Endothelial cell of umbilical vein (primary cell): ENCODE measurements around the gene CCDC187. TPM values are rescaled to one million over a fixed set of nuclear protein-coding genes. Genes with fewer than 3 reads are reported as not detected.

Experiments used
- BruUV-seq: library from RNA; stranded (reverse); fragments of 400-500 nt; replicated peaks from 2 replicates; lab custom pipeline; 2021; lab: Mats Ljungman, UMichigan
- CTCF ChIA-PET: fragments of 300-600, 350-600 bp; sonication (Branson Sonifier 250); formaldehyde crosslinking; loops from one replicate; lab custom pipeline; 2021; ENCODE audit warnings: antibody characterized with exemption, inconsistent platforms; lab: Charles Lee
- POLR2A ChIA-PET: fragments of 300-600, 350-600 bp; sonication (Branson Sonifier 250); formaldehyde crosslinking; loops from one replicate; lab custom pipeline; 2021; ENCODE audit warnings: antibody characterized with exemption, inconsistent platforms; lab: Charles Lee
- DNase-seq: peaks from one replicate; pipeline ENCODE4 v3.0.0-alpha.2; 2011; ENCODE audit warnings: low read depth, low spot score
- FAIRE-seq: peaks from 2 replicates; lab custom pipeline; 2011; peaks lifted over from hg19 to GRCh38; lab: Jason Lieb, UNC
- H2AFZ ChIP-seq: 2 replicates; pipeline ENCODE4 v1.6.0; 2012; ENCODE audit warnings: low read depth, low read length, control low read depth, inconsistent platforms
- H3K27ac ChIP-seq: 2 replicates; pipeline ENCODE4 v1.5.1; 2011; ENCODE audit warnings: low read depth, mild to moderate bottlenecking, control low read depth, low read length, moderate library complexity; ENCODE audit not compliant: insufficient read depth
- H3K27me3 ChIP-seq, 2 experiments: 2 replicates each; pipeline versions ENCODE4 v1.6.0 to v1.6.1; 2011; ENCODE audit warnings: low read length in 2 of 2, mixed read lengths in 1 of 2; ENCODE audit not compliant: control insufficient read depth in 2 of 2, insufficient read depth in 2 of 2
- H3K36me3 ChIP-seq, 2 experiments: 2 replicates in 1 of 2; 3 replicates in 1 of 2; pipeline ENCODE4 v1.5.1; 2011; ENCODE audit warnings: low read length in 2 of 2, mild to moderate bottlenecking in 1 of 2, moderate library complexity in 1 of 2; ENCODE audit not compliant: control insufficient read depth in 2 of 2, insufficient read depth in 2 of 2; ENCODE audit errors: extremely low read depth in 1 of 2
- H3K4me1 ChIP-seq: 3 replicates; pipeline ENCODE4 v1.5.1; 2011; ENCODE audit warnings: mild to moderate bottlenecking, low read length; ENCODE audit not compliant: control insufficient read depth, insufficient read depth; ENCODE audit errors: extremely low read depth
- H3K4me2 ChIP-seq: 2 replicates; pipeline ENCODE4 v1.6.1; 2011; ENCODE audit warnings: low read length, control low read depth, mixed read lengths; ENCODE audit not compliant: insufficient read depth
- H3K4me3 ChIP-seq, 3 experiments: fragments of 200-600 bp in 1 of 3; sonication (generic), shearing (Covaris generic) in 1 of 3; replicated peaks in 1 of 3; 2 replicates each; pipeline ENCODE4 v1.5.1; 2011 to 2016; ENCODE audit warnings: control low read depth in 3 of 3, low read length in 3 of 3, mild to moderate bottlenecking in 2 of 3, inconsistent platforms in 1 of 3, low read depth in 1 of 3, moderate library complexity in 1 of 3; ENCODE audit not compliant: insufficient read depth in 1 of 3
- H3K79me2 ChIP-seq: 2 replicates; pipeline ENCODE4 v1.6.0; 2012; ENCODE audit warnings: low read length, inconsistent platforms; ENCODE audit not compliant: control insufficient read depth, insufficient read depth
- H3K9ac ChIP-seq: replicated peaks from 2 replicates; pipeline ENCODE3; 2011; ENCODE audit warnings: low read length, control low read depth; ENCODE audit not compliant: insufficient read depth; ENCODE audit errors: extremely low read depth
- H3K9me1 ChIP-seq: replicated peaks from 3 replicates; pipeline ENCODE4 v1.6.0; 2011; ENCODE audit warnings: mild to moderate bottlenecking, low read length; ENCODE audit not compliant: control insufficient read depth, insufficient read depth; ENCODE audit errors: extremely low read depth
- H3K9me3 ChIP-seq: replicated peaks from 2 replicates; pipeline ENCODE4 v1.5.1; 2012; ENCODE audit warnings: low read length, inconsistent platforms; ENCODE audit not compliant: control insufficient read depth, insufficient read depth
- H4K20me1 ChIP-seq: replicated peaks from 2 replicates; pipeline ENCODE3; 2011; ENCODE audit warnings: mild to moderate bottlenecking, low read length; ENCODE audit not compliant: control insufficient read depth, insufficient read depth; ENCODE audit errors: extremely low read depth
- EZH2 ChIP-seq: IDR thresholded peaks from 2 replicates; pipeline ENCODE4 v1.6.1; 2012; ENCODE audit warnings: borderline replicate concordance, low read depth, mild to moderate bottlenecking, moderate library complexity, low read length, inconsistent platforms; ENCODE audit not compliant: severe bottlenecking
- FOS ChIP-seq: IDR thresholded peaks from 2 replicates; pipeline ENCODE4 v1.6.1; 2011; ENCODE audit warnings: mild to moderate bottlenecking, low read length, moderate library complexity, borderline replicate concordance; ENCODE audit not compliant: insufficient read depth
- GATA2 ChIP-seq: IDR thresholded peaks from 2 replicates; pipeline ENCODE4 v1.7.0; 2011; ENCODE audit warnings: low read depth, mild to moderate bottlenecking, moderate library complexity, mixed read lengths, low read length; ENCODE audit not compliant: insufficient read length, insufficient read depth
- JUN ChIP-seq: IDR thresholded peaks from 2 replicates; pipeline ENCODE4 v1.6.1; 2011; ENCODE audit warnings: borderline replicate concordance, low read depth; ENCODE audit not compliant: insufficient read length, insufficient read depth
- MYC ChIP-seq: IDR thresholded peaks from one replicate; pipeline ENCODE4 v1.6.1; 2011; ENCODE audit warnings: mild to moderate bottlenecking, low read depth, low read length
- POLR2A ChIP-seq: IDR thresholded peaks from 2 replicates; pipeline ENCODE4 v1.6.1; 2012; ENCODE audit warnings: low read depth, mild to moderate bottlenecking, control low read depth, low read length
- POLR2AphosphoS5 ChIP-seq: IDR thresholded peaks from 2 replicates; pipeline ENCODE4 v1.6.1; 2012; ENCODE audit warnings: low read depth, mild to moderate bottlenecking, control low read depth, low read length, moderate library complexity; ENCODE audit not compliant: insufficient read depth
- dilution Hi-C: fragments of 300-500 bp; cut with MboI; formaldehyde crosslinking; loops from one replicate; pipeline ENCODE4 v1.15.0; 2019; ENCODE audit warnings: low sequenced_read_pairs; ENCODE audit not compliant: extremely low pct_ligation_motif_present
- intact Hi-C: fragments of 100-400 bp; cut with micrococcal nuclease; formaldehyde crosslinking; loops from one replicate; pipeline ENCODE4 v1.10.0; 2022
- polyA plus RNA-seq, 4 experiments: library from polyadenylated mRNA; depleted of rRNA in 3 of 4; stranded (reverse) in 3 of 4; unstranded in 1 of 4; fragments of >200 nt; gene quantifications; 2 replicates each; pipeline versions ENCODE4 v1.2.1 to v1.2.3, GENCODE V29; 2011 to 2012; ENCODE audit warnings: missing spikeins in 1 of 4
- total RNA-seq: library from RNA; stranded (reverse); gene quantifications from 2 replicates; pipeline ENCODE4 v1.2.3, GENCODE V29; 2021
- TF ChIP-seq, protein P1 (sequence below): IDR thresholded peaks from 2 replicates; pipeline ENCODE4 v1.6.1; 2011; ENCODE audit not compliant: insufficient read depth, insufficient read length
- TF ChIP-seq, protein P2 (sequence below), 2 donors: IDR thresholded peaks; 1 replicate in 1 of 2; 2 replicates in 1 of 2; pipeline ENCODE4 v1.5.1; 2011; ENCODE audit warnings: low read length in 2 of 2, mild to moderate bottlenecking in 2 of 2, moderate library complexity in 2 of 2, control low read depth in 1 of 2, inconsistent platforms in 1 of 2, low read depth in 1 of 2; ENCODE audit not compliant: insufficient read depth in 1 of 2; ENCODE audit errors: extremely low read depth in 1 of 2

Gene CCDC187
- total and polyA plus RNA-seq, 2 donors (not counting 3 experiments of a cell fraction or from before 2014, with no cell fraction given), result not detected

DNA sequence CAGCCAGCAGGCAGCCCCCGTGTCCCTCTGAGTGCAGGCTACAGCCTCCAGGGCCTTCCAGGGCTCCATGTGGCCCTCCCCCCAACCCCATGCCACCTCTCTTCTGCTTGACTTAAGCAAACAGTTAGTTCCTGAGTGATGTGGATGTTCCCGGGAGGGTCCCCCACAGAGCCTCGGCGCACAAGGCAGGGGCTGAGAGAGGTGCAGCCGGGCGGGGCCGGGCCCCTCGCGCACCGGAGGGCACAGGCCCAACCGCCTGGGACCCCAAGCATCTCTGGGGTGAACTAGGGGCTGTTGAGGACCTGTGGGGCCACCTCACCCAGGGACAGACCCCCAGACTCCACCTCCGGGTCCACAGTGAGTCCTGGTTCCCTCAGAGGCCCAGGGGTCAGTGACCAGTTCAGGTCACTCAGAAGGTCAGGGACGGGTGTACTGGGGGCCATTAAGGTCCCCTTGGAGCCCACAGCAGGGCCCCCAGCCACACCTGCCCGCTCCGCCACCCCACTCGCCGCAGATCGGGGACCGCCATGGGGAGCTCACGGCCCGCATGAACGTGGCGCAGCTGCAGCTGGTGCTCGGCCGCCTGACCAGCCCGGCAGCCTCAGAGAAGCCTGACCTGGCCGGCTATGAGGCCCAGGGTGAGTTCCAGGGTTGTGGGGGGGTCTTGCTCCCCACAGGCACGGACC is 36.6 kb upstream of the CCDC187 start:
- Histone ChIP-seq H4K20me1 (no peaks in the 10 kb centered on the region), H3K36me3 (peaks cover 5 to 25% of the 10 kb centered on the region in 2 experiments), H3K9ac (no peak overlapping the region), H3K9me1 (no peaks in the 10 kb centered on the region), H3K4me3 (no peak overlapping the region), H3K4me2 (no peak overlapping the region), H3K9me3 (no peaks in the 10 kb centered on the region), H3K4me1 (peaks cover 8% of the 10 kb centered on the region), H3K27ac (no peak overlapping the region), H3K79me2 (no peaks in the 10 kb centered on the region), H3K27me3 (no peaks in the 10 kb centered on the region), H2AFZ (no peak overlapping the region)
- ChIA-PET POLR2A (no interaction called here), CTCF (interaction anchor here (1.0 kb wide), 1 partner anchor 25 kb away, joined by 3 read pairs; no protein-coding TSS in a partner anchor)
- dilution Hi-C loops (no loop called here), intact Hi-C loops (no loop called here)
- TF ChIP-seq, protein P1, sequence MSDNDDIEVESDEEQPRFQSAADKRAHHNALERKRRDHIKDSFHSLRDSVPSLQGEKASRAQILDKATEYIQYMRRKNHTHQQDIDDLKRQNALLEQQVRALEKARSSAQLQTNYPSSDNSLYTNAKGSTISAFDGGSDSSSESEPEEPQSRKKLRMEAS, result no peak
- TF ChIP-seq JUN (no peak), EZH2 (no peak), GATA2 (no peak), POLR2A (no peak), POLR2AphosphoS5 (no peak), FOS (no peak), MYC (no peak)
- TF ChIP-seq, protein P2, sequence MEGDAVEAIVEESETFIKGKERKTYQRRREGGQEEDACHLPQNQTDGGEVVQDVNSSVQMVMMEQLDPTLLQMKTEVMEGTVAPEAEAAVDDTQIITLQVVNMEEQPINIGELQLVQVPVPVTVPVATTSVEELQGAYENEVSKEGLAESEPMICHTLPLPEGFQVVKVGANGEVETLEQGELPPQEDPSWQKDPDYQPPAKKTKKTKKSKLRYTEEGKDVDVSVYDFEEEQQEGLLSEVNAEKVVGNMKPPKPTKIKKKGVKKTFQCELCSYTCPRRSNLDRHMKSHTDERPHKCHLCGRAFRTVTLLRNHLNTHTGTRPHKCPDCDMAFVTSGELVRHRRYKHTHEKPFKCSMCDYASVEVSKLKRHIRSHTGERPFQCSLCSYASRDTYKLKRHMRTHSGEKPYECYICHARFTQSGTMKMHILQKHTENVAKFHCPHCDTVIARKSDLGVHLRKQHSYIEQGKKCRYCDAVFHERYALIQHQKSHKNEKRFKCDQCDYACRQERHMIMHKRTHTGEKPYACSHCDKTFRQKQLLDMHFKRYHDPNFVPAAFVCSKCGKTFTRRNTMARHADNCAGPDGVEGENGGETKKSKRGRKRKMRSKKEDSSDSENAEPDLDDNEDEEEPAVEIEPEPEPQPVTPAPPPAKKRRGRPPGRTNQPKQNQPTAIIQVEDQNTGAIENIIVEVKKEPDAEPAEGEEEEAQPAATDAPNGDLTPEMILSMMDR (IDR thresholded peaks at IDR 0.05; ENCODE audit: extremely low read depth in 1 of 2, insufficient read depth in 1 of 2, low read depth in 1 of 2, low read length in 2 of 2), result no peak
- FAIRE-seq, result no peak
- DNase-seq, result no peak
- BruUV-seq, result no TSS peak
